Bronchial epithelial cell (primary cell): Measurements from ENCODE around the gene ZP2. TPM values are rescaled to one million over a fixed set of nuclear protein-coding genes. Genes with fewer than 3 reads are reported as not detected.
"Not testable (repeated sequence)": the region's sequence is repeated elsewhere in the genome, so short reads cannot be mapped to it uniquely, and the experiment has no call there.

Source experiments
- DNase-seq: peaks from one replicate; pipeline ENCODE4 v3.0.0-alpha.2; 2010; ENCODE audit warnings: low read depth
- FAIRE-seq: peaks from 2 replicates; lab custom pipeline; 2011; peaks lifted over from hg19 to GRCh38; lab: Jason Lieb, UNC
- H3K27me3 ChIP-seq: 2 replicates; pipeline ENCODE4 v1.5.1; 2011; ENCODE audit warnings: low read length; ENCODE audit not compliant: control insufficient read depth, insufficient read depth
- H3K36me3 ChIP-seq: 2 replicates; pipeline ENCODE4 v1.5.1; 2011; ENCODE audit warnings: low read length; ENCODE audit not compliant: control insufficient read depth, insufficient read depth
- H3K4me3 ChIP-seq: 2 replicates; pipeline ENCODE4 v1.5.1; 2011; ENCODE audit warnings: mild to moderate bottlenecking, low read depth, low read length, control low read depth
- total RNA-seq: library from RNA; depleted of rRNA; stranded (reverse); fragments of >200 nt; gene quantifications from 2 replicates; pipeline ENCODE4 v1.2.1, GENCODE V29; 2014
- TF ChIP-seq, protein P1 (sequence below): IDR thresholded peaks from 2 replicates; pipeline ENCODE4 v1.5.1; 2011; ENCODE audit warnings: mild to moderate bottlenecking, moderate library complexity, low read length, control low read depth, inconsistent platforms; ENCODE audit not compliant: insufficient read depth, severe bottlenecking

Gene ZP2
- total RNA-seq, 1 donor from 2014 or later = not detected

GRCh38 chr16:21158208-21159110 lies 52.9 kb downstream of the ZP2 start, which contains the start of gene LDAF1:
Gene LDAF1 (plus strand): TSS chr16:21158674. CDS start chr16:21161183, 2,509 bp downstream.
- Histone ChIP-seq H3K4me3 (peak within 1 kb of the TSS; percentile 82), H3K36me3 (peaks cover 7% of the 10 kb centered on the region), H3K27me3 (no peaks in the 10 kb centered on the region)
- no peak for FAIRE-seq
- TF ChIP-seq, protein P1, sequence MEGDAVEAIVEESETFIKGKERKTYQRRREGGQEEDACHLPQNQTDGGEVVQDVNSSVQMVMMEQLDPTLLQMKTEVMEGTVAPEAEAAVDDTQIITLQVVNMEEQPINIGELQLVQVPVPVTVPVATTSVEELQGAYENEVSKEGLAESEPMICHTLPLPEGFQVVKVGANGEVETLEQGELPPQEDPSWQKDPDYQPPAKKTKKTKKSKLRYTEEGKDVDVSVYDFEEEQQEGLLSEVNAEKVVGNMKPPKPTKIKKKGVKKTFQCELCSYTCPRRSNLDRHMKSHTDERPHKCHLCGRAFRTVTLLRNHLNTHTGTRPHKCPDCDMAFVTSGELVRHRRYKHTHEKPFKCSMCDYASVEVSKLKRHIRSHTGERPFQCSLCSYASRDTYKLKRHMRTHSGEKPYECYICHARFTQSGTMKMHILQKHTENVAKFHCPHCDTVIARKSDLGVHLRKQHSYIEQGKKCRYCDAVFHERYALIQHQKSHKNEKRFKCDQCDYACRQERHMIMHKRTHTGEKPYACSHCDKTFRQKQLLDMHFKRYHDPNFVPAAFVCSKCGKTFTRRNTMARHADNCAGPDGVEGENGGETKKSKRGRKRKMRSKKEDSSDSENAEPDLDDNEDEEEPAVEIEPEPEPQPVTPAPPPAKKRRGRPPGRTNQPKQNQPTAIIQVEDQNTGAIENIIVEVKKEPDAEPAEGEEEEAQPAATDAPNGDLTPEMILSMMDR = no peak
- DNase-seq = peak; percentile 64

GRCh38 chr16:21157632-21158031 lies 53.7 kb downstream of the ZP2 start:
- DNase-seq (no peak), FAIRE-seq (no peak)
- TF ChIP-seq, protein P1 = no peak
- no peaks in the 10 kb centered on the region for H3K27me3 ChIP-seq
- peaks cover 7% of the 10 kb centered on the region for H3K36me3 ChIP-seq
- no peak overlapping the region for H3K4me3 ChIP-seq

DNA sequence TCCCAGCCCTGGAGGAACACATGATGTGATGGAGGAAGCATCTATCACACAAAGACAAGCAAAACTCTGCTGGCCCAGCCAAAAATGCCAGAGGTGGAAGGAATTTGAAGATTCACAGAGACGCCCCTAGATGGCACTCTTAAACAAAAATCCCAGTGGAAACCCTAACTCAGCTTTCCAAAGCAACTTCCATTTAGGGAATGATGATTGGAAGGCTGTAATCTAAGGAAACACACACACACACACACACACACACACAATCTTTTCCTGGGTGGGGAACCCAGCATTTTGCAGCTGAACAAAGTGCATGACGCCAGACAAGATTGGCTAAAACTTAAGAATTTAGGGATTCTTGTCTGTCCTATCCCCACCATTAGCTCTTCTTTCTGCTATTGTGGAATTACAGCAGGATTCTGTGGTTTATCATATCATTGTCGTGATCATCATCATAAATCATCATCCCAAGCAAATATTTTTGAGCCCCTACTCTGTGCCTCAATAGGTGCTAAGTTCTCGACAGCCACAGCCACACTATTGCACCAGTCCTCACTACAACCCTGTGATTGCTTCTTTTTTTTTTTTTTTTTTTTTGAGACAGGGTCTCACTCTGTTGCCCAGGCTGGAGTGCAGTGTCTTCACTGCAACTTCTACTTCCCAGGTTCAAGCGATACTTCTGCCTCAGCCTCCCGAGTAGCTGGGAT lies 54.5 kb downstream of the ZP2 start:
- DNase-seq (peak; percentile 73), FAIRE-seq (no peak)
- no peaks in the 10 kb centered on the region for H3K27me3 ChIP-seq
- TF ChIP-seq, protein P1 = peak; percentile 69
- peaks cover 7% of the 10 kb centered on the region for H3K36me3 ChIP-seq
- H3K4me3 ChIP-seq = no peak overlapping the region

DNA sequence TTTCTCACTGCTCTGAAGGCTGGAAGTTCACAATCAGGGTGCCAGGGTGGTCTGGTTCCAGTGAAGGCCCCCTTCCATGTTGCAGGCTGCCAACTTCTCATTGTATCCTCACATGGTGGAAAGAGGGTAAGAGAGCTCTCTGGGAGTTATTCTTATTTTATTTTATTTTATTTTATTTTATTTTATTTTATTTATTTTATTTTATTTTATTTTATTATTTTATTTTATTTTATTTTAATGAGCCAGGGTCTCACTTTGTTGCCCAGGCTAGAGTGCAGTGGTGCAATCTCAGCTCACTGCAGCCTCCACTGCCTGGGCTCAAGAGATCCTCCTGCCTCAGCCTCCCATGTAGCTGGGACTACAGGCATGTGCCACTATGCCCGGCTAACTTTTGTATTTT lies 55.4 kb downstream of the ZP2 start:
- not testable (repeated sequence) for H3K36me3 ChIP-seq, H3K27me3 ChIP-seq

GRCh38 chr16:21153124-21153729 lies 58.1 kb downstream of the ZP2 start:
- not testable (repeated sequence) for FAIRE-seq, H3K36me3 ChIP-seq, H3K27me3 ChIP-seq, DNase-seq, H3K4me3 ChIP-seq

More for the DNA sequence above, 55.4 kb downstream of the ZP2 start:
- DNase-seq, FAIRE-seq, H3K4me3 ChIP-seq: not testable (repeated sequence)

GRCh38 chr16:21152160-21153030 lies 59.0 kb downstream of the ZP2 start:
- not testable (repeated sequence) for DNase-seq, H3K36me3 ChIP-seq, FAIRE-seq, H3K4me3 ChIP-seq, H3K27me3 ChIP-seq
